GM23248 (cell line): ENCODE results near the gene MGAT5.

Source experiments
- EZH2 ChIP-seq: fragments of 200-600 bp; sonication (generic); IDR thresholded peaks from 2 replicates; pipeline ENCODE4 v1.6.1; 2018; ENCODE audit warnings: antibody characterized with exemption, mild to moderate bottlenecking; ENCODE audit not compliant: insufficient read depth, poor library complexity, severe bottlenecking
- EZH2phosphoT487 ChIP-seq: fragments of 200-600 bp; sonication (generic); IDR thresholded peaks from 2 replicates; pipeline ENCODE4 v1.6.1; 2018; ENCODE audit warnings: antibody characterized with exemption, moderate library complexity, mild to moderate bottlenecking, low read depth; ENCODE audit not compliant: insufficient read depth

GRCh38 chr2:134411279-134411827, 157.5 kb downstream of the MGAT5 start:
- TF ChIP-seq EZH2phosphoT487 = no peak
- no peak for TF ChIP-seq EZH2
